ENCODE measurements around the gene EPHA8. TPM values are rescaled to one million over a fixed set of nuclear protein-coding genes. Genes with fewer than 3 reads are reported as not detected.

Gene EPHA8
- total RNA-seq, 1 donor from 2014 or later = not detected

DNA sequence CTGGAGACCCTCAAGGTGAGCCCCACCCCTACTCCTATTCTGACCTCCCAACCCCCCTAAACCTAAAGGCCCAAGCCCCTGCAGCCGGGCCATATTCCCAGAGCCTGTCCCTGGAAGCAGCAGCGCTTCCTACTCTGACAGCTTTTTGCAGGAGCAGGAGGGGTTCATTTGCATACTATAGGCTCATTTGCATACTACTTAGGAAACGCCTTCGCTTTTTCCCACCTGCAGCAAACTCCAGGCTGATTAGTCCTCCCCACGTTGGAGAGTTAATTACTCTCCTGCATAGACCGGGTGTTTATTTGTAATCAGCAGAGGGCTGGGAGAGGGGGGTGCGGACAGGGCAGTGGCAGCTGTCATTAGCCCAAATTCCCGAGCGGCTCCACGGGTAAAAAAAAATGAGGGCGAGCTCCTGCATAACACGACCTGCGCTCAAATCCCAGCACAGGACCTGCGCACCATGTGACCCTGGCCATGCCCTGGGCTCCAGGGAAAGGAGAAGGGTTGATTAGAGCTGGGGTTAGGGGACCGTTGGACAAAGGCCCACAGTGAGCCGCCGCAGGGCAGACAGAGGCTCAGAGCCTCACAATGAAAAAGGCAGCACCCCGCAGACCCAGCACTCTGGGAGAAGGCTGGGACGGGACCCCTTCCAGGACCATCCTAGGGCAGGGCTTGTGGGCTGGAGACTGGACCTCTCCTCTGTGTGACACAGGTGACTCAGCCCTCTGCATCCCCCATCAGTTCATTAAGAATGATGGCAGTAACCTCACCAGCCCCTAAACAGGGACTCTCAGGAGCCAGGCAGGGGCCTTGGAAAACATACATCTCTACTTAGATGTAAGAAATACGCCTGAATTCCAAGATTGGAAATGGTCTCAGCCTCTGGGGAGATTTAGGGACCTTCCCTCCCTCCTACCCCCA lies 63.2 kb downstream of the EPHA8 start:
- no peak overlapping the region for H3K27ac ChIP-seq
- H2AFZ ChIP-seq (replicated peaks) = no peak overlapping the region
- Mint-ChIP-seq H3K4me1 (peaks cover 14% of the 10 kb centered on the region), H3K27me3 (ENCODE audit: insufficient read depth, low read depth) (peaks cover 42% of the 10 kb centered on the region), H3K9me3 (peaks cover 3% of the 10 kb centered on the region), H3K36me3 (no peaks in the 10 kb centered on the region), H3K27ac (no peak overlapping the region), H3K4me3 (no peak overlapping the region)
- no peaks in the 10 kb centered on the region for H3K36me3 ChIP-seq
- no peaks in the 10 kb centered on the region for H3K9me3 ChIP-seq (ENCODE audit: low read depth)
- peak overlapping the region; percentile 28 for H3K4me2 ChIP-seq
- no peak for TF ChIP-seq EZH2phosphoT487 (IDR thresholded peaks at IDR 0.05)
- TF ChIP-seq, protein P1, sequence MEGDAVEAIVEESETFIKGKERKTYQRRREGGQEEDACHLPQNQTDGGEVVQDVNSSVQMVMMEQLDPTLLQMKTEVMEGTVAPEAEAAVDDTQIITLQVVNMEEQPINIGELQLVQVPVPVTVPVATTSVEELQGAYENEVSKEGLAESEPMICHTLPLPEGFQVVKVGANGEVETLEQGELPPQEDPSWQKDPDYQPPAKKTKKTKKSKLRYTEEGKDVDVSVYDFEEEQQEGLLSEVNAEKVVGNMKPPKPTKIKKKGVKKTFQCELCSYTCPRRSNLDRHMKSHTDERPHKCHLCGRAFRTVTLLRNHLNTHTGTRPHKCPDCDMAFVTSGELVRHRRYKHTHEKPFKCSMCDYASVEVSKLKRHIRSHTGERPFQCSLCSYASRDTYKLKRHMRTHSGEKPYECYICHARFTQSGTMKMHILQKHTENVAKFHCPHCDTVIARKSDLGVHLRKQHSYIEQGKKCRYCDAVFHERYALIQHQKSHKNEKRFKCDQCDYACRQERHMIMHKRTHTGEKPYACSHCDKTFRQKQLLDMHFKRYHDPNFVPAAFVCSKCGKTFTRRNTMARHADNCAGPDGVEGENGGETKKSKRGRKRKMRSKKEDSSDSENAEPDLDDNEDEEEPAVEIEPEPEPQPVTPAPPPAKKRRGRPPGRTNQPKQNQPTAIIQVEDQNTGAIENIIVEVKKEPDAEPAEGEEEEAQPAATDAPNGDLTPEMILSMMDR (IDR thresholded peaks at IDR 0.05) = no peak
- TF ChIP-seq EZH2 (IDR thresholded peaks at IDR 0.05) = no peak
- H4K20me1 ChIP-seq (ENCODE audit: low read depth) = peaks cover 26% of the 10 kb centered on the region
- peak; percentile 46 for DNase-seq (ENCODE audit: low spot score)
- H3F3A ChIP-seq (ENCODE audit: low read depth) = peaks cover 13% of the 10 kb centered on the region
- peaks cover 4% of the 10 kb centered on the region for H3K27me3 ChIP-seq
- H3K9ac ChIP-seq = no peak overlapping the region
- H3K79me2 ChIP-seq (ENCODE audit: low read depth) = no peaks in the 10 kb centered on the region
- H3K4me1 ChIP-seq = peaks cover 17% of the 10 kb centered on the region
- no peak overlapping the region for H3K4me3 ChIP-seq

DNA sequence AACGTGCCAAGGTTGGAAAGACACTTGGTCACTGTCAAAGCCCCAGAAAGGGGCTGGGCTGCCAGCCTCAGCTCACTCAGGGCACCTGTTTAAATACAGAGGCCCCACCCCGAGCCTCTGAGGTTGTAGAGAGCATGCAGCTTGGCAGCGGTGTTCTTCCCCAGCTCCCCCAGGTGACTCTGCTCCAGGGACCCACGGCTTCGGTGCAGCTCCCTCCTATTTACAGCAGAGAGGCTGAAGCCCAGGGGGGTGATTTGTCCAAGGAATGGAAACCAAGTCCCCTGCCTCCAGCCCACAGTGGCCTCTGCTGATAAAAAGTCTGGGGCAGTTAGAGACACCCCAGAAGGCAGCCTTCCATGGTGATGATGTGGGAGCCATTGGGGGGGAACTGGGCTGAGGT lies 64.0 kb downstream of the EPHA8 start:
- Histone ChIP-seq H3K79me2 (ENCODE audit: low read depth) (no peaks in the 10 kb centered on the region), H3K4me3 (no peak overlapping the region), H3K4me2 (no peak overlapping the region), H3F3A (ENCODE audit: low read depth) (peaks cover 13% of the 10 kb centered on the region), H4K20me1 (ENCODE audit: low read depth) (peaks cover 26% of the 10 kb centered on the region), H3K9ac (no peak overlapping the region), H3K36me3 (no peaks in the 10 kb centered on the region), H3K27ac (no peak overlapping the region), H3K27me3 (peaks cover 4% of the 10 kb centered on the region), H2AFZ (replicated peaks) (no peak overlapping the region), H3K9me3 (ENCODE audit: low read depth) (no peaks in the 10 kb centered on the region), H3K4me1 (peaks cover 17% of the 10 kb centered on the region)
- Mint-ChIP-seq H3K27ac (no peak overlapping the region), H3K4me1 (peaks cover 16% of the 10 kb centered on the region), H3K4me3 (no peak overlapping the region), H3K9me3 (peaks cover 3% of the 10 kb centered on the region), H3K27me3 (ENCODE audit: insufficient read depth, low read depth) (peaks cover 41% of the 10 kb centered on the region), H3K36me3 (no peaks in the 10 kb centered on the region)
- TF ChIP-seq EZH2phosphoT487 (IDR thresholded peaks at IDR 0.05) (no peak), EZH2 (IDR thresholded peaks at IDR 0.05) (no peak)
- TF ChIP-seq, protein P1 (IDR thresholded peaks at IDR 0.05) = no peak
- DNase-seq (ENCODE audit: low spot score) = no peak

DNA sequence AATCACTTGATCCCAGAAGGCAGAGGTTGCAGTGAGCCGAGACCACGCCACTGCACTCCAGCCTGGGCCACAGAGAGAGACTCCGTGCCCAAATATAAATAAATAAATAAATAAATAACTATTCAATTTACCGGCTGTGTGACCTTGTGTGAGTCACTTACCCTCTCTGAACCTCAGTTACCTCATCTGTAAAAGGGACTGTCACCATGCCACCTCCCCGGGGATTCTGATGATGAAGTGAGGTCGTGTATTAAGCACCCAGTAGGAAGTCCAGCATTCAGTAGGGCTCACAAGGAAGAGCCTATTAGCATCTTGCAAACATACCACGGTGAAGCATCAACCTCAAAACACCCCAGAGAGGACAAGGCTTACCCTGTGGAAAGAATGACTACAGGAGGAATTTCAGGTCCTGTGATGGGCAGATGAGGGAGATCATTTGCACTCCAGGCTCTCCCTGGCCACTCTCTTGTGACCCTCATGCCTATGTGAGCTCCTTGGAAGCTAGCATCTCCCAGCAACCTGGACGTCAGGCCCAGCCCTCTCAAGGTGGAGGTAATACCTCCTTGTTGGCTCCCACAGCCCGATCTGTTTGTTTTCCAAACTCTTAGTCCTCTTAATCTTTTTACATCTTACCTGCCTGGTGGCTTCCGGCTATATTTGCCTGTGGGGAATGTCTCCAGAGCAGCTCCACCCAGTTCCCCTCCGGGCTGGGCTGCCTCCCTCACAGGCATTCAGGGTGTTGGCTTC lies 65.6 kb downstream of the EPHA8 start:
- no peaks in the 10 kb centered on the region for H3K36me3 Mint-ChIP-seq
- H3K9ac ChIP-seq = no peak overlapping the region
- no peak overlapping the region for H3K27ac ChIP-seq
- H3K27me3 ChIP-seq = peaks cover 4% of the 10 kb centered on the region
- H3K4me1 Mint-ChIP-seq = peaks cover 16% of the 10 kb centered on the region
- H3K4me3 Mint-ChIP-seq = no peak overlapping the region
- peaks cover 3% of the 10 kb centered on the region for H3K9me3 Mint-ChIP-seq
- peaks cover 13% of the 10 kb centered on the region for H3F3A ChIP-seq (ENCODE audit: low read depth)
- peaks cover 46% of the 10 kb centered on the region for H3K27me3 Mint-ChIP-seq (ENCODE audit: insufficient read depth, low read depth)
- no peak overlapping the region for H3K4me3 ChIP-seq
- H3K27ac Mint-ChIP-seq = no peak overlapping the region
- no peak overlapping the region for H2AFZ ChIP-seq (replicated peaks)
- H4K20me1 ChIP-seq (ENCODE audit: low read depth) = peaks cover 26% of the 10 kb centered on the region
- H3K9me3 ChIP-seq (ENCODE audit: low read depth) = no peaks in the 10 kb centered on the region
- no peaks in the 10 kb centered on the region for H3K36me3 ChIP-seq
- peaks cover 17% of the 10 kb centered on the region for H3K4me1 ChIP-seq
- no peak overlapping the region for H3K4me2 ChIP-seq
- TF ChIP-seq EZH2 (IDR thresholded peaks at IDR 0.05) (no peak), EZH2phosphoT487 (IDR thresholded peaks at IDR 0.05) (no peak)
- TF ChIP-seq, protein P1 (IDR thresholded peaks at IDR 0.05) = no peak
- H3K79me2 ChIP-seq (ENCODE audit: low read depth) = no peaks in the 10 kb centered on the region
- DNase-seq (ENCODE audit: low spot score) = no peak
